ENCODE data around the gene TMCC1.

DNA sequence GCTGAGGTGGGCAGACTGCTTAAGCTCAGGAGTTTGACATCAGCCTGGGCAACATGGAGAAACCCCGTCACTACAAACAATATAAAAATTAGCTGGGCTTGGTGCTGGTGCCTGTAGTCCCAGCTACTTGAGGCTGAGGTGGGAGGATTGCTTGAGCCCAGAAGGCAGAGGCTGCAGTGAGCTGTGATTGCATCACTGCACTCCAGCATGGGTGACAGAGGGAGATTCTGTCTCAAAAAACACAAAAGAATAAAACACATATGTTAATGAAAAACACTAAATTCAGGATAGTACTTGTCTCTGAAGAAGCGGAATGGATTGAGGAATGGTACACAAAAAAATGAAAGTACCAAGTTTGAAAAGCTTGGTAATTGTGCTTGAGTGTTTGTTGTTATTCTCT is 159.1 kb downstream of the TMCC1 start:
- TF ChIP-seq CTCF (IDR thresholded peaks at IDR 0.05) (no peak), TFCP2L1 (CRISPR knock-in tag; IDR thresholded peaks at IDR 0.05) (no peak), POLR2AphosphoS2 (conservative IDR thresholded peaks at IDR 0.05; ENCODE audit: low read length) (no peak), MYC (IDR thresholded peaks at IDR 0.05; ENCODE audit: borderline replicate concordance, low read length) (no peak), POLR2A (IDR thresholded peaks at IDR 0.05; ENCODE audit: low read length) (no peak), PHF8 (IDR thresholded peaks at IDR 0.05; ENCODE audit: borderline replicate concordance, low read depth) (no peak), BHLHE40 (IDR thresholded peaks at IDR 0.05; ENCODE audit: low read depth, low read length) (no peak)
- TF ChIP-seq, protein P1, sequence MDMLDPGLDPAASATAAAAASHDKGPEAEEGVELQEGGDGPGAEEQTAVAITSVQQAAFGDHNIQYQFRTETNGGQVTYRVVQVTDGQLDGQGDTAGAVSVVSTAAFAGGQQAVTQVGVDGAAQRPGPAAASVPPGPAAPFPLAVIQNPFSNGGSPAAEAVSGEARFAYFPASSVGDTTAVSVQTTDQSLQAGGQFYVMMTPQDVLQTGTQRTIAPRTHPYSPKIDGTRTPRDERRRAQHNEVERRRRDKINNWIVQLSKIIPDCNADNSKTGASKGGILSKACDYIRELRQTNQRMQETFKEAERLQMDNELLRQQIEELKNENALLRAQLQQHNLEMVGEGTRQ (IDR thresholded peaks at IDR 0.05): no peak

All from A549 (cell line).